Tibial nerve (tissue), 4 donors: ENCODE measurements around the gene LAMC2. TPM values are rescaled to one million over a fixed set of nuclear protein-coding genes. Genes with fewer than 3 reads are reported as not detected.

Source experiments
- DNase-seq, 2 donors: peaks; one replicate each; pipeline ENCODE4 v3.0.0-alpha.2; 2019; ENCODE audit warnings: low spot score in 2 of 2
- H3K27ac ChIP-seq, 4 donors: fragments of 200-600 bp; sonication (generic) in 3 of 4; one replicate each; pipeline ENCODE4 v1.5.1; 2017 to 2019; ENCODE audit warnings: mild to moderate bottlenecking in 1 of 4
- H3K27me3 ChIP-seq, 2 donors: fragments of 200-600 bp; sonication (generic) in 1 of 2; one replicate each; pipeline versions ENCODE4 v1.5.1 to v1.6.0; 2017 to 2019
- H3K36me3 ChIP-seq, 3 donors: fragments of 200-600 bp; sonication (generic); one replicate each; pipeline ENCODE4 v1.5.1; 2018 to 2019
- H3K4me1 ChIP-seq, 4 donors: fragments of 200-600 bp; sonication (generic) in 3 of 4; one replicate each; pipeline ENCODE4 v1.5.1; 2017 to 2019
- H3K4me3 ChIP-seq, 4 donors: fragments of 200-600 bp; sonication (generic) in 3 of 4; one replicate each; pipeline ENCODE4 v1.5.1; 2017 to 2019; ENCODE audit warnings: mild to moderate bottlenecking in 1 of 4, moderate library complexity in 1 of 4
- H3K9me3 ChIP-seq, 4 donors: fragments of 200-600 bp; sonication (generic) in 3 of 4; one replicate each; pipeline ENCODE4 v1.5.1; 2017 to 2019
- EP300 ChIP-seq, 2 donors: sonication (generic); formaldehyde crosslinking; IDR thresholded peaks; one replicate each; pipeline ENCODE4 v1.6.1; 2017; ENCODE audit warnings: antibody characterized with exemption in 2 of 2, mild to moderate bottlenecking in 1 of 2
- POLR2A ChIP-seq, 2 donors: fragments of 450-650 bp; IDR thresholded peaks; one replicate each; pipeline ENCODE4 v1.6.1; 2017; ENCODE audit warnings: antibody characterized with exemption in 2 of 2, mild to moderate bottlenecking in 2 of 2, moderate library complexity in 2 of 2
- WGBS, 2 donors: methylation state at CpG; one replicate each; pipeline ENCODE4 v1.1.5; 2018; 5-methylcytosine and 5-hydroxymethylcytosine counted together
- total RNA-seq, 4 donors: library from RNA; depleted of rRNA; stranded (reverse); fragments of >200 nt; gene quantifications; one replicate each; pipeline ENCODE4 v1.1.0, GENCODE V29; 2016
- TF ChIP-seq, protein P1 (sequence below), 5 experiments: fragments of 200-600 bp in 3 of 5; fragments of 450-650 bp in 2 of 5; sonication (generic) in 3 of 5; IDR thresholded peaks; one replicate each; pipeline ENCODE4 v1.5.1; 2016 to 2019; ENCODE audit warnings: antibody characterized with exemption in 5 of 5, mild to moderate bottlenecking in 3 of 5, moderate library complexity in 2 of 5

LAMC2 gene
- total RNA-seq, 4 donors from 2014 or later, result 4.5 to 11.9 (median 8.1) TPM

DNA sequence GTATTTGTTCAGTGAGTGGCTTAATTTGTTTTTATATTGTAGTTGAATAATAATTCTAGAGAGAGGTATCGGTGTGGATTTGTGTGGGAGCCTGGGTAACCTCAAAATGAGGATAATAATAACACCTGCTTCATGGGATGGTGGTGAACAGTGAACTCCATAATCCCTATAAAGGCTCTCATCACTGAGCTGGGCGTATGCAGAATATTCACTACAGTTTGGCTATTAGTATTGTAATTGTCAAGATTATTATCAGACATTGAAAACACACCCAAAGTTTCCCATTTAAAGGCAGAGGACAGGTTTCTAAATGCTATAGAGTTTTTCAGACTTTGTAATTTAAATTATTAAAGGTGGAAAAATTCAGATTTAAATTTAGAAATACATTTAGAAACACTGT is 7.0 kb upstream of the LAMC2 start:
- Histone ChIP-seq H3K27ac (no peak overlapping the region), H3K4me3 (no peak overlapping the region), H3K36me3 (no peaks in the 10 kb centered on the region), H3K9me3 (no peaks in the 10 kb centered on the region), H3K4me1 (peaks cover 0 to 14% (median 0%) of the 10 kb centered on the region in 4 donors), H3K27me3 (no peaks in the 10 kb centered on the region)
- 84 to 91% methylated on average over 2 of the region's 2 CpGs for WGBS, 2 donors
- DNase-seq, result no peak
- TF ChIP-seq EP300 (IDR thresholded peaks at IDR 0.05), result no peak
- TF ChIP-seq POLR2A (IDR thresholded peaks at IDR 0.05), result no peak
- TF ChIP-seq, protein P1, sequence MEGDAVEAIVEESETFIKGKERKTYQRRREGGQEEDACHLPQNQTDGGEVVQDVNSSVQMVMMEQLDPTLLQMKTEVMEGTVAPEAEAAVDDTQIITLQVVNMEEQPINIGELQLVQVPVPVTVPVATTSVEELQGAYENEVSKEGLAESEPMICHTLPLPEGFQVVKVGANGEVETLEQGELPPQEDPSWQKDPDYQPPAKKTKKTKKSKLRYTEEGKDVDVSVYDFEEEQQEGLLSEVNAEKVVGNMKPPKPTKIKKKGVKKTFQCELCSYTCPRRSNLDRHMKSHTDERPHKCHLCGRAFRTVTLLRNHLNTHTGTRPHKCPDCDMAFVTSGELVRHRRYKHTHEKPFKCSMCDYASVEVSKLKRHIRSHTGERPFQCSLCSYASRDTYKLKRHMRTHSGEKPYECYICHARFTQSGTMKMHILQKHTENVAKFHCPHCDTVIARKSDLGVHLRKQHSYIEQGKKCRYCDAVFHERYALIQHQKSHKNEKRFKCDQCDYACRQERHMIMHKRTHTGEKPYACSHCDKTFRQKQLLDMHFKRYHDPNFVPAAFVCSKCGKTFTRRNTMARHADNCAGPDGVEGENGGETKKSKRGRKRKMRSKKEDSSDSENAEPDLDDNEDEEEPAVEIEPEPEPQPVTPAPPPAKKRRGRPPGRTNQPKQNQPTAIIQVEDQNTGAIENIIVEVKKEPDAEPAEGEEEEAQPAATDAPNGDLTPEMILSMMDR (IDR thresholded peaks at IDR 0.05), result no peak

- no peak overlapping the region for H3K4me3 ChIP-seq
- no peaks in the 10 kb centered on the region for H3K36me3 ChIP-seq
- peaks cover 0 to 14% (median 0%) of the 10 kb centered on the region in 4 donors for H3K4me1 ChIP-seq
- H3K9me3 ChIP-seq, result no peaks in the 10 kb centered on the region
- DNase-seq, result peak in 1 of 2 donors; percentile 59
- TF ChIP-seq POLR2A (IDR thresholded peaks at IDR 0.05) (no peak), EP300 (IDR thresholded peaks at IDR 0.05) (no peak)
- TF ChIP-seq, protein P1 (IDR thresholded peaks at IDR 0.05), result no peak
- no peaks in the 10 kb centered on the region for H3K27me3 ChIP-seq
- peak overlapping the region in 3 of 4 donors; percentile 16 to 36 (median 19) for H3K27ac ChIP-seq
- 5 to 8% methylated on average over 3 of the region's 3 CpGs for WGBS, 2 donors
Observed at GRCh38 chr1:183180218-183180617, 5.8 kb upstream of the LAMC2 start.

GRCh38 chr1:183180634-183181056 is 5.4 kb upstream of the LAMC2 start:
- Histone ChIP-seq H3K27ac (peak overlapping the region in 3 of 4 donors; percentile 16 to 36 (median 19)), H3K9me3 (no peaks in the 10 kb centered on the region), H3K4me3 (no peak overlapping the region), H3K27me3 (peaks cover 0 to 4% of the 10 kb centered on the region in 2 donors), H3K36me3 (no peaks in the 10 kb centered on the region), H3K4me1 (peaks cover 0 to 14% (median 0%) of the 10 kb centered on the region in 4 donors)
- peak in 1 of 2 donors; percentile 12 for DNase-seq
- 17 to 22% methylated on average over 3 of the region's 3 CpGs for WGBS, 2 donors
- TF ChIP-seq EP300 (IDR thresholded peaks at IDR 0.05) (peak in 1 of 2 donors; percentile 16), POLR2A (IDR thresholded peaks at IDR 0.05) (no peak)

GRCh38 chr1:183186841-183187240 is 777 bp downstream of the LAMC2 start:
- H3K27me3 ChIP-seq, result peaks cover 0 to 11% of the 10 kb centered on the region in 2 donors
- no peaks in the 10 kb centered on the region for H3K9me3 ChIP-seq
- no peaks in the 10 kb centered on the region for H3K36me3 ChIP-seq
- 88 to 91% methylated on average over 4 of the region's 4 CpGs for WGBS, 2 donors
- no peak overlapping the region for H3K4me3 ChIP-seq
- DNase-seq, result no peak
- TF ChIP-seq, protein P1 (IDR thresholded peaks at IDR 0.05), result no peak
- TF ChIP-seq POLR2A (IDR thresholded peaks at IDR 0.05) (no peak), EP300 (IDR thresholded peaks at IDR 0.05) (no peak)
- peaks cover 0 to 6% (median 0%) of the 10 kb centered on the region in 4 donors for H3K4me1 ChIP-seq
- H3K27ac ChIP-seq, result no peak overlapping the region

DNA sequence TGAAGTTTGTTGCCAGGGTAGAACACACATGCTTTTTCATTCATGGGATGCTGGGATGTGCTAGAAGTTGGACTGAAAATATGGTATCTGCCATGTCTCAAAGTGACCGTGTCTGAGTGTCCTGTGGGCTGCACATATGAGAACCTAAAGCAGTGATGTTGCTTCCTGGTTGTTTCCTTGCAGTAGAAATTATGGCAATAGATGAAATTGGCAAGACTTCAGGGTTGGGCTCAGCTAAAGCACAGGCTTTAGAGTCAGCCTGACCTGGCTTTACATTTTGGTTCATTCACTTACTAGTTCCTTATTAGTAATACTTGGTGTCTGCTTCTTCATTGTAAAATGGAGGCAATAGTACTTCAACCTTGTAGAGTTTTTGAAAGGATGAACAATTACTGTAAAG is 2.2 kb downstream of the LAMC2 start:
- peaks cover 0 to 11% of the 10 kb centered on the region in 2 donors for H3K27me3 ChIP-seq
- peaks cover 0 to 6% (median 0%) of the 10 kb centered on the region in 4 donors for H3K4me1 ChIP-seq
- H3K36me3 ChIP-seq, result no peaks in the 10 kb centered on the region
- no peak overlapping the region for H3K27ac ChIP-seq
- TF ChIP-seq EP300 (IDR thresholded peaks at IDR 0.05), result no peak
- no peak for TF ChIP-seq POLR2A (IDR thresholded peaks at IDR 0.05)
- TF ChIP-seq, protein P1 (IDR thresholded peaks at IDR 0.05), result no peak
- 82 to 83% methylated on average over 1 of the region's 1 CpG for WGBS, 2 donors
- no peak overlapping the region for H3K4me3 ChIP-seq
- DNase-seq, result no peak
- no peaks in the 10 kb centered on the region for H3K9me3 ChIP-seq
